ENCODE data around the gene C1S. TPM values are rescaled to one million over a fixed set of nuclear protein-coding genes. Genes with fewer than 3 reads are reported as not detected.
"Not testable (repeated sequence)": the region's sequence is repeated elsewhere in the genome, so short reads cannot be mapped to it uniquely, and the experiment has no call there.

Gene C1S
- total RNA-seq, 1 donor from 2014 or later = 5.8 TPM

DNA sequence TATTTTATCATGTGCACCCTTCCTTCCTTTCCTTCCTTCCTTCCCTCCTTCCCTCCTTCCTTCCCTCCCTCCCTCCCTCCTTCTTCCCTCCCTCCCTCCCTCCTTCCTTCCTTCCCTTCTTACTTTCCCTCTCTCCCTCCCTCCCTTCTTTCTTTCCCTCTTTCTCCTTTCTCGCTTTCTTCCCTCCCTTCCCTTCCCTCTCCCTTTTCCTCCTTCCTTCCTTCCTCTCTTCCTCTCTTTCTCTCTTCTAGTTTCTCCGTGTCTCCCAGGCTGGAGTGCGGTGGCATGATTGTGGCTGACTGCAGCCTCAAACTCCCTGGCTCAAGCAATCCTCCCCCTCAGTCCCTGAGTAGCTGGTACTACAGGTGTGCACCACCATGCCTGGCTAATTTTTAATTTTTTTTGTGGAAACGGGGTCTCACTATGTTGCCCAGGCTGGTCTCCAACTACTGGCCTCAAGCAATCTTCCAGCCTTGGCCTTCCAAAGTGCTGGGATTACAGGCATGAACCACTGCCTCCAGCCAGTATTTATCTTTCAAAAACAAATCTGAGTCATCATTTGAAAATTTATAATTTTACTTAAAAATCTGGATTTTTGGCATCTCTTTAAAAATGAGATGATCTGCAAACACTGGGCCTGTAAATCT is 40.7 kb downstream of the C1S start:
- no peak for TF ChIP-seq CTCF (IDR thresholded peaks at IDR 0.05; ENCODE audit: unreplicated experiment)
- Mint-ChIP-seq H3K36me3 (ENCODE audit: low read depth, unreplicated experiment) (peaks cover 28% of the 10 kb centered on the region), H3K9me3 (ENCODE audit: unreplicated experiment) (no peaks in the 10 kb centered on the region), H3K27me3 (ENCODE audit: unreplicated experiment) (peaks cover 1% of the 10 kb centered on the region), H3K4me3 (ENCODE audit: unreplicated experiment) (no peak overlapping the region), H3K4me1 (ENCODE audit: unreplicated experiment) (peaks cover 10% of the 10 kb centered on the region), H3K27ac (ENCODE audit: unreplicated experiment) (no peak overlapping the region)
- no peak for DNase-seq (ENCODE audit: low spot score)

- Mint-ChIP-seq H3K27me3 (ENCODE audit: unreplicated experiment) (peaks cover 1% of the 10 kb centered on the region), H3K9me3 (ENCODE audit: unreplicated experiment) (no peaks in the 10 kb centered on the region), H3K4me1 (ENCODE audit: unreplicated experiment) (peaks cover 10% of the 10 kb centered on the region), H3K36me3 (ENCODE audit: low read depth, unreplicated experiment) (peaks cover 28% of the 10 kb centered on the region), H3K27ac (ENCODE audit: unreplicated experiment) (no peak overlapping the region), H3K4me3 (ENCODE audit: unreplicated experiment) (no peak overlapping the region)
- DNase-seq (ENCODE audit: low spot score) = no peak
- TF ChIP-seq CTCF (IDR thresholded peaks at IDR 0.05; ENCODE audit: unreplicated experiment) = no peak
Measured at GRCh38 chr12:7101694-7102131, 41.2 kb downstream of the C1S start.

- Mint-ChIP-seq H3K4me3 (ENCODE audit: unreplicated experiment) (no peak overlapping the region), H3K36me3 (ENCODE audit: low read depth, unreplicated experiment) (peaks cover 28% of the 10 kb centered on the region), H3K9me3 (ENCODE audit: unreplicated experiment) (no peaks in the 10 kb centered on the region), H3K4me1 (ENCODE audit: unreplicated experiment) (peaks cover 10% of the 10 kb centered on the region), H3K27ac (ENCODE audit: unreplicated experiment) (no peak overlapping the region), H3K27me3 (ENCODE audit: unreplicated experiment) (peaks cover 1% of the 10 kb centered on the region)
- no peak for DNase-seq (ENCODE audit: low spot score)
- no peak for TF ChIP-seq CTCF (IDR thresholded peaks at IDR 0.05; ENCODE audit: unreplicated experiment)
Measured at GRCh38 chr12:7102582-7102981, 42.1 kb downstream of the C1S start.

GRCh38 chr12:7103837-7104584 is 43.5 kb downstream of the C1S start:
- Mint-ChIP-seq H3K4me1 (ENCODE audit: unreplicated experiment) (peaks cover 14% of the 10 kb centered on the region), H3K27ac (ENCODE audit: unreplicated experiment) (no peak overlapping the region), H3K36me3 (ENCODE audit: low read depth, unreplicated experiment) (peaks cover 28% of the 10 kb centered on the region), H3K9me3 (ENCODE audit: unreplicated experiment) (no peaks in the 10 kb centered on the region), H3K27me3 (ENCODE audit: unreplicated experiment) (peaks cover 1% of the 10 kb centered on the region), H3K4me3 (ENCODE audit: unreplicated experiment) (no peak overlapping the region)
- DNase-seq (ENCODE audit: low spot score) = no peak
- no peak for TF ChIP-seq CTCF (IDR thresholded peaks at IDR 0.05; ENCODE audit: unreplicated experiment)

DNA sequence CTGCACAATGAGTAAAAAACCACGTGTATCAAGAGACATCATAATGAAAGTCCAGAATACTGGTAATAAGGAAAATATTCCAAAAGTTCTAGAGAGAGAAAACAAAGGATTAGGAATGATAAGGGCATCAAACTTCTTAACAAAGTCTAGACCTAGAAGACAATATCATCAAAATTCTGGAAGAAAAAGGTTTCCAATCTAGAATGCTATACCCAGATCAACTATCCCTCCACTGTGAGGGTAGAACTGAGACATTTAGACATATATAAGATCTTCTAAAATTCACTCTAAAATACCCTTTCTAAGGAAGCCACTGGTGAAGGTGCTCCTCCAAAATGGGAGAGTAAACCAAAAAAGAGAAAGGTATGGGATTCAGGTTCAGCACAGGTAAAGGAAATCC is 45.6 kb downstream of the C1S start:
- Mint-ChIP-seq H3K4me3 (ENCODE audit: unreplicated experiment) (no peak overlapping the region), H3K9me3 (ENCODE audit: unreplicated experiment) (no peaks in the 10 kb centered on the region)

GRCh38 chr12:7107181-7107580 is 46.7 kb downstream of the C1S start:
- Mint-ChIP-seq H3K4me1 (ENCODE audit: unreplicated experiment) (peaks cover 17% of the 10 kb centered on the region), H3K36me3 (ENCODE audit: low read depth, unreplicated experiment) (peaks cover 23% of the 10 kb centered on the region)
- not testable (repeated sequence) for H3K27ac Mint-ChIP-seq (ENCODE audit: unreplicated experiment); H3K4me3 Mint-ChIP-seq (ENCODE audit: unreplicated experiment); H3K9me3 Mint-ChIP-seq (ENCODE audit: unreplicated experiment); H3K27me3 Mint-ChIP-seq (ENCODE audit: unreplicated experiment); DNase-seq (ENCODE audit: low spot score)

More for the DNA sequence above, 45.6 kb downstream of the C1S start:
- no peak overlapping the region for H3K27ac Mint-ChIP-seq (ENCODE audit: unreplicated experiment)
- peaks cover 17% of the 10 kb centered on the region for H3K4me1 Mint-ChIP-seq (ENCODE audit: unreplicated experiment)
- TF ChIP-seq CTCF (IDR thresholded peaks at IDR 0.05; ENCODE audit: unreplicated experiment) = no peak
- no peak for DNase-seq (ENCODE audit: low spot score)
- peaks cover 1% of the 10 kb centered on the region for H3K27me3 Mint-ChIP-seq (ENCODE audit: unreplicated experiment)
- peaks cover 28% of the 10 kb centered on the region for H3K36me3 Mint-ChIP-seq (ENCODE audit: low read depth, unreplicated experiment)

Data from endothelial cell (in vitro differentiated cells).